CD14-positive monocyte (primary cell): ENCODE measurements around the gene TNPO3. TPM values are rescaled to one million over a fixed set of nuclear protein-coding genes. Genes with fewer than 3 reads are reported as not detected.

Experiments
- DNase-seq, 3 donors: peaks; one replicate each; pipeline ENCODE4 v3.0.0-alpha.2; 2011 to 2022
- H2AFZ ChIP-seq: 2 replicates; pipeline ENCODE4 v1.6.0; 2012; ENCODE audit warnings: mild to moderate bottlenecking, low read depth, low read length, inconsistent platforms; ENCODE audit not compliant: insufficient read depth, poor library complexity, severe bottlenecking
- H3K27ac ChIP-seq, 2 donors: 1 replicate in 1 of 2; 2 replicates in 1 of 2; pipeline ENCODE4 v1.5.1; 2012 to 2013; ENCODE audit warnings: low read length in 2 of 2, control low read depth in 1 of 2, inconsistent platforms in 1 of 2, low read depth in 1 of 2, mild to moderate bottlenecking in 1 of 2
- H3K27me3 ChIP-seq, 2 donors: one replicate each; pipeline versions ENCODE4 v1.6.0 to v1.6.1; 2011 to 2013; ENCODE audit warnings: low read length in 2 of 2; ENCODE audit not compliant: control insufficient read depth in 2 of 2, insufficient read depth in 2 of 2
- H3K36me3 ChIP-seq, 2 donors: replicated peaks in 1 of 2; 1 replicate in 1 of 2; 2 replicates in 1 of 2; pipeline versions ENCODE4 v1.5.1 to v1.6.1; 2012 to 2013; ENCODE audit warnings: low read length in 2 of 2, control low read depth in 1 of 2, inconsistent platforms in 1 of 2, mild to moderate bottlenecking in 1 of 2; ENCODE audit not compliant: insufficient read depth in 2 of 2, control insufficient read depth in 1 of 2
- H3K4me1 ChIP-seq, 2 donors: 1 replicate in 1 of 2; 2 replicates in 1 of 2; pipeline versions ENCODE4 v1.5.1 to v1.6.1; 2012 to 2013; ENCODE audit warnings: low read length in 2 of 2, control low read depth in 1 of 2, inconsistent platforms in 1 of 2, mild to moderate bottlenecking in 1 of 2, moderate library complexity in 1 of 2; ENCODE audit not compliant: insufficient read depth in 2 of 2, control insufficient read depth in 1 of 2
- H3K4me2 ChIP-seq: replicated peaks from 2 replicates; pipeline ENCODE3; 2012; ENCODE audit warnings: low read length, moderate library complexity, mild to moderate bottlenecking; ENCODE audit not compliant: poor library complexity, severe bottlenecking; ENCODE audit errors: extremely low read depth
- H3K4me3 ChIP-seq, 3 experiments: fragments of 200-600 bp in 1 of 3; sonication (generic) in 1 of 3; replicated peaks in 1 of 3; 1 replicate in 2 of 3; 2 replicates in 1 of 3; pipeline ENCODE4 v1.5.1; 2011 to 2013; ENCODE audit warnings: low read length in 3 of 3, mild to moderate bottlenecking in 3 of 3, control low read depth in 2 of 3, low read depth in 2 of 3, inconsistent platforms in 1 of 3, moderate library complexity in 1 of 3
- H3K79me2 ChIP-seq: 2 replicates; pipeline ENCODE4 v1.6.0; 2012; ENCODE audit warnings: mild to moderate bottlenecking, control low read depth, inconsistent platforms, low read length, moderate library complexity; ENCODE audit not compliant: insufficient read depth
- H3K9ac ChIP-seq: 2 replicates; pipeline ENCODE4 v1.6.0; 2017; ENCODE audit warnings: low read length, mild to moderate bottlenecking; ENCODE audit not compliant: insufficient read depth, poor library complexity, severe bottlenecking
- H3K9me3 ChIP-seq, 2 donors: replicated peaks in 1 of 2; 1 replicate in 1 of 2; 2 replicates in 1 of 2; pipeline versions ENCODE4 v1.5.1 to v1.6.1; 2012 to 2013; ENCODE audit warnings: low read length in 2 of 2, control low read depth in 1 of 2; ENCODE audit not compliant: control insufficient read depth in 1 of 2, insufficient read depth in 1 of 2
- H4K20me1 ChIP-seq: 2 replicates; pipeline ENCODE4 v1.6.0; 2012; ENCODE audit warnings: mild to moderate bottlenecking, low read length, control low read depth, moderate library complexity; ENCODE audit not compliant: insufficient read depth
- H3K27ac Mint-ChIP-seq, 7 donors: one replicate each; pipeline ENCODE4 v1.8.0; 2020; ENCODE audit warnings: mild to moderate bottlenecking in 7 of 7, mixed read lengths in 7 of 7, moderate library complexity in 6 of 7, inconsistent platforms in 2 of 7
- H3K27me3 Mint-ChIP-seq, 3 donors: one replicate each; pipeline ENCODE4 v1.8.0; 2021 to 2022; ENCODE audit warnings: low read depth in 3 of 3, mild to moderate bottlenecking in 3 of 3, mixed read lengths in 3 of 3, moderate library complexity in 3 of 3, inconsistent platforms in 1 of 3
- H3K36me3 Mint-ChIP-seq, 2 donors: one replicate each; pipeline ENCODE4 v1.8.0; 2020; ENCODE audit warnings: mixed read lengths in 2 of 2, inconsistent platforms in 1 of 2, mild to moderate bottlenecking in 1 of 2
- H3K4me1 Mint-ChIP-seq: one replicate; pipeline ENCODE4 v1.8.0; 2020; ENCODE audit warnings: mild to moderate bottlenecking, mixed read lengths
- H3K4me3 Mint-ChIP-seq, 2 donors: one replicate each; pipeline ENCODE4 v1.8.0; 2020; ENCODE audit warnings: mild to moderate bottlenecking in 2 of 2, mixed read lengths in 2 of 2, moderate library complexity in 1 of 2
- H3K9me3 Mint-ChIP-seq, 7 donors: one replicate each; pipeline ENCODE4 v1.8.0; 2020 to 2022; ENCODE audit warnings: mixed read lengths in 7 of 7, mild to moderate bottlenecking in 6 of 7, moderate library complexity in 6 of 7, inconsistent platforms in 2 of 7
- CTCF ChIP-seq: fragments of 200-600 bp; IDR thresholded peaks from one replicate; pipeline ENCODE4 v1.8.0; 2022; ENCODE audit warnings: antibody characterized with exemption, mild to moderate bottlenecking
- WGBS: methylation state at CpG from one replicate; pipeline ENCODE4 v1.1.5; 2013; ENCODE audit warnings: missing lambda C conversion rate; ENCODE audit not compliant: insufficient coverage; 5-methylcytosine and 5-hydroxymethylcytosine counted together
- intact Hi-C, 2 donors: fragments of 100-400 bp; cut with micrococcal nuclease; formaldehyde crosslinking; loops; one replicate each; pipeline versions ENCODE4 v1.15.0 to v1.15.1; 2023
- polyA plus RNA-seq, 3 donors: library from polyadenylated mRNA; depleted of rRNA in 1 of 3; unstranded in 2 of 3; stranded (reverse) in 1 of 3; fragments of 300-500 nt in 2 of 3; fragments of >200 nt in 1 of 3; fragmentation: Illumina TruSeq in 2 of 3; gene quantifications; 1 replicate in 2 of 3; 2 replicates in 1 of 3; pipeline ENCODE4 v1.2.3, GENCODE V29; 2012 to 2021

Gene TNPO3
- polyA plus RNA-seq, 3 donors = 17.0 to 23.8 (median 19.7) TPM

- Histone ChIP-seq H3K27ac (peak overlapping the region in 1 of 2 donors; percentile 23), H4K20me1 (peaks cover 87% of the 10 kb centered on the region), H3K27me3 (no peaks in the 10 kb centered on the region), H3K4me1 (no peaks in the 10 kb centered on the region), H3K79me2 (peaks cover 100% of the 10 kb centered on the region), H3K4me2 (no peak overlapping the region), H2AFZ (no peak overlapping the region), H3K4me3 (no peak overlapping the region), H3K36me3 (peaks cover 13 to 32% of the 10 kb centered on the region in 2 donors), H3K9ac (no peak overlapping the region), H3K9me3 (no peaks in the 10 kb centered on the region)
- no peak overlapping the region for H3K4me3 Mint-ChIP-seq
- H3K9me3 Mint-ChIP-seq = peaks cover 0 to 2% (median 0%) of the 10 kb centered on the region in 7 donors
- no peak for DNase-seq
- H3K36me3 Mint-ChIP-seq = peaks cover 16 to 40% of the 10 kb centered on the region in 2 donors
- peaks cover 5% of the 10 kb centered on the region for H3K4me1 Mint-ChIP-seq
- no CpG with 5 or more reads among the region's 2 CpGs for WGBS
- peaks cover 0 to 3% (median 0%) of the 10 kb centered on the region in 3 donors for H3K27me3 Mint-ChIP-seq
- H3K27ac Mint-ChIP-seq = peak overlapping the region in 2 of 7 donors; percentile 50 to 67
- TF ChIP-seq CTCF = no peak
- intact Hi-C loops = no loop called here
These were observed 33.3 kb downstream of the TNPO3 start for GRCh38 chr7:129021656-129022055.

- H3K4me2 ChIP-seq = no peak overlapping the region
- no peaks in the 10 kb centered on the region for H3K9me3 ChIP-seq
- 100% methylated on average over 2 of the region's 4 CpGs for WGBS
- H4K20me1 ChIP-seq = peaks cover 75% of the 10 kb centered on the region
- H3K4me1 Mint-ChIP-seq = peaks cover 25% of the 10 kb centered on the region
- intact Hi-C loops = no loop called here
- no peak for DNase-seq
- no peak overlapping the region for H3K4me3 Mint-ChIP-seq
- H3K36me3 Mint-ChIP-seq = peaks cover 31 to 57% of the 10 kb centered on the region in 2 donors
- H3K27me3 ChIP-seq = no peaks in the 10 kb centered on the region
- H3K27ac Mint-ChIP-seq = peak overlapping the region in 2 of 7 donors; percentile 11 to 66
- peaks cover 0 to 2% (median 0%) of the 10 kb centered on the region in 7 donors for H3K9me3 Mint-ChIP-seq
- peaks cover 24 to 26% of the 10 kb centered on the region in 2 donors for H3K4me1 ChIP-seq
- peaks cover 93% of the 10 kb centered on the region for H3K79me2 ChIP-seq
- H2AFZ ChIP-seq = no peak overlapping the region
- H3K27ac ChIP-seq = no peak overlapping the region
- H3K27me3 Mint-ChIP-seq = peaks cover 0 to 1% (median 0%) of the 10 kb centered on the region in 3 donors
- H3K4me3 ChIP-seq = no peak overlapping the region
- no peak overlapping the region for H3K9ac ChIP-seq
- H3K36me3 ChIP-seq = peaks cover 22 to 48% of the 10 kb centered on the region in 2 donors
- no peak for TF ChIP-seq CTCF
These were observed 36.9 kb downstream of the TNPO3 start for GRCh38 chr7:129017933-129018538.
